GM23248 (cell line): ENCODE measurements around the gene SOD2. TPM values are rescaled to one million over a fixed set of nuclear protein-coding genes. Genes with fewer than 3 reads are reported as not detected.

Experiments
- DNase-seq: peaks from one replicate; pipeline ENCODE4 v3.0.0-alpha.2; 2015
- H2AFZ ChIP-seq: fragments of 200-600 bp; sonication (generic); 2 replicates; pipeline ENCODE4 v1.6.1; 2016; ENCODE audit warnings: antibody characterized with exemption
- H3F3A ChIP-seq: fragments of 200-600 bp; sonication (generic); 2 replicates; pipeline ENCODE4 v1.6.1; 2016; ENCODE audit warnings: mild to moderate bottlenecking, antibody characterized with exemption, mixed run types; ENCODE audit not compliant: insufficient read depth
- H3K27ac ChIP-seq: fragments of 200-600 bp; sonication (generic); 2 replicates; pipeline ENCODE4 v1.5.1; 2016; ENCODE audit warnings: mild to moderate bottlenecking
- H3K27me3 ChIP-seq: fragments of 200-600 bp; sonication (generic); replicated peaks from 2 replicates; pipeline ENCODE4 v1.6.1; 2016; ENCODE audit warnings: mild to moderate bottlenecking; ENCODE audit not compliant: insufficient read depth
- H3K36me3 ChIP-seq: fragments of 200-600 bp; sonication (generic); 2 replicates; pipeline ENCODE4 v1.6.1; 2016; ENCODE audit warnings: low read depth, mild to moderate bottlenecking
- H3K4me1 ChIP-seq: fragments of 200-600 bp; sonication (generic); 2 replicates; pipeline ENCODE4 v1.6.1; 2016; ENCODE audit warnings: mild to moderate bottlenecking; ENCODE audit not compliant: insufficient read depth
- H3K4me2 ChIP-seq: fragments of 200-600 bp; sonication (generic); one replicate; pipeline ENCODE4 v1.6.1; 2016; ENCODE audit warnings: mild to moderate bottlenecking; ENCODE audit not compliant: unreplicated experiment
- H3K4me3 ChIP-seq: fragments of 200-600 bp; sonication (generic); 2 replicates; pipeline ENCODE4 v1.5.1; 2016; ENCODE audit warnings: mild to moderate bottlenecking
- H3K79me2 ChIP-seq: fragments of 200-600 bp; sonication (generic); 2 replicates; pipeline ENCODE4 v1.6.1; 2016; ENCODE audit warnings: mild to moderate bottlenecking; ENCODE audit not compliant: insufficient read depth
- H3K9ac ChIP-seq: fragments of 200-600 bp; sonication (generic); 2 replicates; pipeline ENCODE4 v1.6.1; 2016; ENCODE audit warnings: mild to moderate bottlenecking
- H3K9me2 ChIP-seq: fragments of 200-600 bp; sonication (generic); 2 replicates; pipeline ENCODE4 v1.6.1; 2016; ENCODE audit warnings: mixed run types, mild to moderate bottlenecking, moderate library complexity; ENCODE audit not compliant: insufficient read depth
- H3K9me3 ChIP-seq: fragments of 200-600 bp; sonication (generic); one replicate; pipeline ENCODE4 v1.6.1; 2017; ENCODE audit warnings: low read depth
- H4K20me1 ChIP-seq: fragments of 200-600 bp; sonication (generic); 2 replicates; pipeline ENCODE4 v1.6.0; 2016; ENCODE audit not compliant: insufficient read depth
- EZH2 ChIP-seq: fragments of 200-600 bp; sonication (generic); IDR thresholded peaks from 2 replicates; pipeline ENCODE4 v1.6.1; 2018; ENCODE audit warnings: antibody characterized with exemption, mild to moderate bottlenecking; ENCODE audit not compliant: insufficient read depth, poor library complexity, severe bottlenecking
- EZH2phosphoT487 ChIP-seq: fragments of 200-600 bp; sonication (generic); IDR thresholded peaks from 2 replicates; pipeline ENCODE4 v1.6.1; 2018; ENCODE audit warnings: antibody characterized with exemption, moderate library complexity, mild to moderate bottlenecking, low read depth; ENCODE audit not compliant: insufficient read depth
- WGBS, 2 experiments: methylation state at CpG; one replicate each; pipeline ENCODE4 v1.1.6; 2015 to 2017; ENCODE audit warnings: low lambda C conversion rate in 2 of 2, low coverage in 1 of 2; ENCODE audit errors: missing lambda C conversion rate in 2 of 2; 5-methylcytosine and 5-hydroxymethylcytosine counted together
- in situ Hi-C: fragments of 300-500 bp; cut with MboI; formaldehyde crosslinking; loops from 2 replicates; pipeline ENCODE4 v1.15.0; 2020
- polyA plus RNA-seq: library from polyadenylated mRNA; unstranded; fragments of >200 nt; fragmentation: Nextera tagmentation; extraction: Ambion mirVana; gene quantifications from 2 replicates; pipeline ENCODE4 v1.2.1, GENCODE V29; 2016
- total RNA-seq: library from RNA; depleted of rRNA; stranded (reverse); fragments of >200 nt; shearing (Covaris generic); gene quantifications from 2 replicates; pipeline ENCODE4 v1.2.3, GENCODE V29; 2014

SOD2 gene
- total and polyA plus RNA-seq, 2 experiments from 2014 or later = 53.1 to 62.6 TPM

GRCh38 chr6:159700970-159701369, 7.9 kb upstream of the SOD2 start:
- H3K4me3 ChIP-seq = no peak overlapping the region
- peak overlapping the region; percentile 46 for H3K9ac ChIP-seq
- peaks cover 27% of the 10 kb centered on the region for H3K79me2 ChIP-seq
- H3F3A ChIP-seq = peaks cover 27% of the 10 kb centered on the region
- no peak overlapping the region for H2AFZ ChIP-seq
- in situ Hi-C loops = no loop called here
- DNase-seq = peak; percentile 45
- no peaks in the 10 kb centered on the region for H3K36me3 ChIP-seq
- 0 to 13% methylated on average over 1 of the region's 1 CpG for WGBS, 2 experiments
- H4K20me1 ChIP-seq = no peaks in the 10 kb centered on the region
- H3K4me2 ChIP-seq = peak overlapping the region; percentile 22
- peak overlapping the region; percentile 86 for H3K27ac ChIP-seq
- H3K27me3 ChIP-seq = no peaks in the 10 kb centered on the region
- H3K4me1 ChIP-seq = peaks cover 18% of the 10 kb centered on the region
- H3K9me3 ChIP-seq = no peaks in the 10 kb centered on the region
- H3K9me2 ChIP-seq = no peaks in the 10 kb centered on the region
- no peak for TF ChIP-seq EZH2phosphoT487
- no peak for TF ChIP-seq EZH2

GRCh38 chr6:159695984-159696383, 2.9 kb upstream of the SOD2 start:
- no peak overlapping the region for H3K9ac ChIP-seq
- no peak overlapping the region; the same call in 1 of the 2 replicates for H3K27ac ChIP-seq
- DNase-seq = peak; percentile 58
- H3K79me2 ChIP-seq = peaks cover 31% of the 10 kb centered on the region
- peaks cover 21% of the 10 kb centered on the region for H3K4me1 ChIP-seq
- no peaks in the 10 kb centered on the region for H3K9me2 ChIP-seq
- H3K9me3 ChIP-seq = no peaks in the 10 kb centered on the region
- H3K36me3 ChIP-seq = no peaks in the 10 kb centered on the region
- H3K4me3 ChIP-seq = no peak overlapping the region
- TF ChIP-seq EZH2phosphoT487 = no peak
- TF ChIP-seq EZH2 = no peak
- no peak overlapping the region for H2AFZ ChIP-seq
- no peak overlapping the region for H3K4me2 ChIP-seq
- WGBS, 2 experiments = 95 to 98% methylated on average over 2 of the region's 2 CpGs
- H3K27me3 ChIP-seq = no peaks in the 10 kb centered on the region
- in situ Hi-C loops = loop anchor here (25.0 kb wide), 1 partner anchor 766 kb away; no protein-coding TSS in a partner anchor
- H4K20me1 ChIP-seq = no peaks in the 10 kb centered on the region
- peaks cover 31% of the 10 kb centered on the region for H3F3A ChIP-seq

- 33 to 38% methylated on average over 14 of the region's 14 CpGs for WGBS, 2 experiments
- no peaks in the 10 kb centered on the region for H3K27me3 ChIP-seq
- no peaks in the 10 kb centered on the region for H3K9me2 ChIP-seq
- peaks cover 16% of the 10 kb centered on the region for H3F3A ChIP-seq
- H3K27ac ChIP-seq = peak overlapping the region; percentile 81
- peaks cover 43% of the 10 kb centered on the region for H3K79me2 ChIP-seq
- H3K9me3 ChIP-seq = no peaks in the 10 kb centered on the region
- DNase-seq = peak; percentile 31
- H3K4me2 ChIP-seq = peak overlapping the region; percentile 88
- in situ Hi-C loops = loop anchor here (25.0 kb wide), 1 partner anchor 768 kb away; no protein-coding TSS in a partner anchor
- no peaks in the 10 kb centered on the region; the same call in 1 of the 2 replicates for H3K36me3 ChIP-seq
- peak overlapping the region; percentile 88 for H3K4me3 ChIP-seq
- no peak for TF ChIP-seq EZH2phosphoT487
- TF ChIP-seq EZH2 = no peak
- peaks cover 23% of the 10 kb centered on the region for H3K4me1 ChIP-seq
- H4K20me1 ChIP-seq = no peaks in the 10 kb centered on the region
- H2AFZ ChIP-seq = peak overlapping the region; percentile 89
- H3K9ac ChIP-seq = peak overlapping the region; percentile 83
Observed at GRCh38 chr6:159693894-159694545, 979 bp upstream of the SOD2 start.

- peak overlapping the region; percentile 88 for H3K4me3 ChIP-seq
- H4K20me1 ChIP-seq = no peaks in the 10 kb centered on the region
- peaks cover 23% of the 10 kb centered on the region for H3K4me1 ChIP-seq
- H3K9me3 ChIP-seq = no peaks in the 10 kb centered on the region
- TF ChIP-seq EZH2 = no peak
- TF ChIP-seq EZH2phosphoT487 = no peak
- WGBS, 2 experiments = 1 to 2% methylated on average over 42 to 57 of the region's 66 CpGs
- H3K27me3 ChIP-seq = no peaks in the 10 kb centered on the region
- H3K9ac ChIP-seq = peak overlapping the region; percentile 83
- H2AFZ ChIP-seq = peak overlapping the region; percentile 89
- H3K4me2 ChIP-seq = peak overlapping the region; percentile 80
- no peaks in the 10 kb centered on the region; the same call in 1 of the 2 replicates for H3K36me3 ChIP-seq
- in situ Hi-C loops = loop anchor here (25.0 kb wide), 1 partner anchor 770 kb away; no protein-coding TSS in a partner anchor
- H3K27ac ChIP-seq = peak overlapping the region; percentile 81
- H3K9me2 ChIP-seq = no peaks in the 10 kb centered on the region
- peak; percentile 84 for DNase-seq
- H3F3A ChIP-seq = peaks cover 16% of the 10 kb centered on the region
- H3K79me2 ChIP-seq = peaks cover 58% of the 10 kb centered on the region
Observed at GRCh38 chr6:159692303-159693127, 526 bp downstream of the SOD2 start.
